Activated naive CD8-positive, alpha-beta T cell treated with anti-CD3 and anti-CD28 coated beads, Interleukin-2, amount 10 ng/mL, durations not matched to agents 7 days and 5 days (primary cell): ENCODE measurements around the gene PDCD2. TPM values are rescaled to one million over a fixed set of nuclear protein-coding genes. Genes with fewer than 3 reads are reported as not detected.
"Not testable (repeated sequence)": the region's sequence is repeated elsewhere in the genome, so short reads cannot be mapped to it uniquely, and the experiment has no call there.

Source experiments
- ATAC-seq: fragments of 150-1000 bp; cut with Tn5 transposase; one replicate; pipeline ENCODE4 v1.10.0; 2021; ENCODE audit warnings: low read depth, moderate library complexity
- POLR2A ChIA-PET: fragments of 350-600 bp; sonication (Branson Sonifier 250); formaldehyde crosslinking; loops from one replicate; lab custom pipeline; 2021; ENCODE audit warnings: antibody characterized with exemption; lab: Charles Lee
- DNase-seq: peaks from one replicate; pipeline ENCODE4 v3.0.0; 2021
- H3K27ac Mint-ChIP-seq: one replicate; pipeline ENCODE4 v1.8.0; 2022; ENCODE audit warnings: mild to moderate bottlenecking, mixed read lengths
- H3K27me3 Mint-ChIP-seq: one replicate; pipeline ENCODE4 v1.8.0; 2022; ENCODE audit warnings: mild to moderate bottlenecking, moderate library complexity, mixed read lengths
- H3K36me3 Mint-ChIP-seq: one replicate; pipeline ENCODE4 v1.8.0; 2021; ENCODE audit warnings: mild to moderate bottlenecking, mixed read lengths
- H3K4me1 Mint-ChIP-seq: one replicate; pipeline ENCODE4 v1.8.0; 2021; ENCODE audit warnings: mixed read lengths
- H3K4me3 Mint-ChIP-seq: one replicate; pipeline ENCODE4 v1.8.0; 2022; ENCODE audit warnings: mild to moderate bottlenecking, moderate library complexity, mixed read lengths
- H3K9me3 Mint-ChIP-seq: one replicate; pipeline ENCODE4 v1.8.0; 2021; ENCODE audit warnings: mixed read lengths
- total RNA-seq, 2 experiments: library from RNA; stranded (reverse); gene quantifications; one replicate each; pipeline ENCODE4 v1.2.3, GENCODE V29; 2021

The PDCD2 gene
- total RNA-seq, 2 experiments from 2014 or later = 68.1 to 74.9 TPM

DNA sequence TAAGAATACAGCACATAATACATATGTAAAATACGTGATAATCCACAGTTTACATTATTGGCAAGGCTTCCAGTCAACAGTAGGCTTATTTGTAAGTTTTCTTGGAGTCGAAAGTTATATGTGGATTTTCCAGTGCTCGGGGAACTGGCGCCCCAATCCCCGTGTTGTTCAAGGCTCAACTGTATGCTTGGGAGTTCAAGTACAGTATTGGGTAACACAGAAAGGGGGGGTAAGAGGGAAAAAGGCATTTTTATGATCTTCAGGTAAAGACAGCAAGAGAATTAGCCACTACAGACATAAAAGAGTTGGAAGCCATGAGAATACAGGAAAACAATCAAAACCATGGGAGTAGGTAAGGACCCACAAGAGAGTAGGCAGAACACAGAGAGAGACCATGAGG lies 47.8 kb downstream of the PDCD2 start:
- Mint-ChIP-seq H3K27ac (no peak overlapping the region), H3K36me3 (peaks cover 22% of the 10 kb centered on the region), H3K4me3 (no peak overlapping the region), H3K9me3 (no peaks in the 10 kb centered on the region), H3K4me1 (peaks cover 6% of the 10 kb centered on the region), H3K27me3 (no peaks in the 10 kb centered on the region)
- DNase-seq (no peak), ATAC-seq (no peak)
- POLR2A ChIA-PET = no interaction called here

DNA sequence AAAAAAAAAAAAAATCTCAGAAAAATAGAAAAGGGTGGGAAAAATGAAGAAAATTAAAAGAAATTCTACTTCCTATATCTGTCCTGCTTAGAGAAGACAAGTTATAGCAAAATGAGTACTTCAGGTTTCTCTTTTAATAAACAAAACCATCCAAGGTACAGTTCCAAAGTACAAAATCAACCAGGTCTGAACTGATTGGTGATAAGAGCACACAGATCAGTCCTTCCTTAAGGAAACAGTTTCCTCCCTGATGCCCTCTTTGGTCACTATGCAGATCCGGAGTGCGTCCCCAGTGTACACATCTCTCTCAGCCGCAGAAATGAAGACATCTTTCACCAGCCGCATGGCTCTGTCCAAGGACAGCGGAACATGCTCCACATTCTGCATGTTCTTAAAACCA lies 49.4 kb downstream of the PDCD2 start:
- POLR2A ChIA-PET = no interaction called here
- peaks cover 22% of the 10 kb centered on the region for H3K36me3 Mint-ChIP-seq
- no peaks in the 10 kb centered on the region for H3K27me3 Mint-ChIP-seq
- H3K4me1 Mint-ChIP-seq = peaks cover 3% of the 10 kb centered on the region
- no peak overlapping the region for H3K4me3 Mint-ChIP-seq
- H3K9me3 Mint-ChIP-seq = no peaks in the 10 kb centered on the region
- ATAC-seq = no peak
- H3K27ac Mint-ChIP-seq = no peak overlapping the region
- DNase-seq = no peak

DNA sequence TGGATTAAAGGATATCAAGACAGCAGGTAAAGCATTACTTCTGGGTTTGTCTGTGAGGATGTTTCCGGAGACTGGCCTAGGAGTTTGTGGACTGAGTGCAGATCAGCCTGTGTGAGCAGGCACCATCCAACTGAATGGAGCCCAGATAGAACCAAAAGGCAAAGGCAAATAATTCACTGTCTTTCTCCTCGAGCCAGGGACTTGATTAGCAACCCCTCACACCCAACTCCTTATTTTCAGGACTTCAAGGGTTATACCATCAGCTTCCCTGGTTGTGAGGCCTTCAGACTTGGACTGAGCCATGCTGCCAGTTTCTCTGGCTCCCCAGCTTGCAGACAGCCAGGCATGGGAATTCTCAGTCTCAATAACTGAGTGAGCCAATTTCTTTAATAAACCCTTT lies 50.6 kb downstream of the PDCD2 start:
- Mint-ChIP-seq H3K4me3 (no peak overlapping the region), H3K36me3 (peaks cover 19% of the 10 kb centered on the region), H3K4me1 (peaks cover 3% of the 10 kb centered on the region), H3K27ac (no peak overlapping the region), H3K27me3 (no peaks in the 10 kb centered on the region), H3K9me3 (no peaks in the 10 kb centered on the region)
- DNase-seq = no peak
- POLR2A ChIA-PET = no interaction called here
- ATAC-seq = no peak

DNA sequence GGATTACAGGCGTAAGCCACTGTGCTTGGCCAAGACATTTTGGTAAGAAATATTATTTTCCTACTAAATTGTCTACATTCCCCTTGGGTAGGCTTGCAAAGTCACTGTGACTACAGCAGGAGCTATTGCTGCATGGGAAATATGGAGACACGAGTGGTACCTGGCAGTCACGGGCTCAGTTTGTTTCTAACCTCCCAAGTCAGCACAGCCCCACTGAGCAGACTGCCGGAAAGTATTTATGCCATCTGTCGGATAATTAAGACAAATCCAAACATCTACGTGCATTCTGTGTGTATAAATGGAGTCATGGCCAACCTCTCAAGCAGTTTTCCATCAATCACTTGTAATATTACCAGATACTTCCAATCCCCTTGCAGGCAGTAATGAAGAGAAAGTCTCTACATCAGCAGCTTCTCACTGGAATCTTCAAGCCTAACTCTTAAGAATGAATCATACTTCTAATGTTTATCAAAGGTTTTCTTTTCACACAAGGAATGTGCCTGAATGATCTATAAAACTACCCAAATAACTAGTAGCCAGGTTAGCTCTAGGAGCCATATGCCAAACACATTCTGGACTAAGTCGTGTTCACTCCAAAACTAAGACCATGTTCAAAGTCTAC lies 51.5 kb downstream of the PDCD2 start:
- no peak overlapping the region for H3K4me3 Mint-ChIP-seq
- no peaks in the 10 kb centered on the region for H3K27me3 Mint-ChIP-seq
- no peak for ATAC-seq
- POLR2A ChIA-PET = no interaction called here
- peaks cover 9% of the 10 kb centered on the region for H3K4me1 Mint-ChIP-seq
- no peaks in the 10 kb centered on the region for H3K9me3 Mint-ChIP-seq
- peaks cover 19% of the 10 kb centered on the region for H3K36me3 Mint-ChIP-seq
- no peak for DNase-seq
- H3K27ac Mint-ChIP-seq = no peak overlapping the region

DNA sequence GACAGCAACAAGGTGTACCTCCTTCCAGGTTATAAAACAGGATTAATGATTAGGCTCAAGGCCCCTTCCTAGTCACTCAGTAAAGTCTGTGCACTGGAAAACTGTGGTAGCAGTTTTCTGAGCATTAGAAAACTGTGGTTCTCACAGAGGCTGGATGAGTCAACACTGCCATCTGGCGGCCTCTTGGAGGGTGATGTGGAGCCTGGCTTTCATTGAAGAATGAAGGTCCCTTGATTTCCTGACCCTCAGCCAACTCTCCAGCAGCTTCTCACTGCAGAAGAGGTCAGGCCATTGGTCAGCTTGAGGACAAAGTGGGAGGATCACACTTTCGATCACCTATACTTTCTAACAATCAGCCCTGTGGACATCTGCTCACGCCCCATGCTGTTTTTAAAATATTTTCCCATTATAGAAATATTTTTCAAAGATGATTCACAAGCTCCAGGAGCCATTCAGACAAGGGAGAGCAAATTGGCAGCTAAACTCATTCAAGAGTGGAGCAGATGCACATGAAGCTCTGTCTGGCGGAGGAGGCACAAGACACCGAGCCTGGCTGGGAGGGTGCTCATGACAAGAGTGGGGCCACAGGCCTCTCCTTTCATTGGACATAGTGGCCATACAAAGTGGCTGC lies 54.5 kb downstream of the PDCD2 start:
- Mint-ChIP-seq H3K4me3 (no peak overlapping the region), H3K9me3 (no peaks in the 10 kb centered on the region), H3K27me3 (peaks cover 3% of the 10 kb centered on the region), H3K36me3 (peaks cover 5% of the 10 kb centered on the region), H3K4me1 (peaks cover 9% of the 10 kb centered on the region), H3K27ac (no peak overlapping the region)
- DNase-seq (peak; percentile 66), ATAC-seq (peak; percentile 81)
- POLR2A ChIA-PET = interaction anchor here (1.7 kb wide), 1 partner anchor 740 kb away, joined by 3 read pairs; no protein-coding TSS in a partner anchor

DNA sequence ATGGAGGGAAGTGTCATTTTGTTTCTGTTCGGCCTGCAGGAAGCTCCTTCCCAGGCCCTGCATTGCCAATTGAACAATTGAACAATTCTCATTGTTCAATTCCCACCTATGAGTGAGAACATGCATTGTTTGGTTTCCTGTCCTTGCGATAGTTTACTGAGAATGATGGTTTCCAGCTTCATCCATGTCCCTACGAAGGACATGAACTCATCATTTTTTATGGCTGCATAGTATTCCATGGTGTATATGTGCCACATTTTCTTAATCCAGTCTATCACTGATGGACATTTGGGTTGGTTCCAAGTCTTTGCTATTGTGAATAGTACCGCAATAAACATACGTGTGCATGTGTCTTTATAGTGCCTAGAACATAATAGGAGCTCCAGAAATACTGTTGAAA lies 56.4 kb downstream of the PDCD2 start:
- not testable (repeated sequence) for DNase-seq, H3K36me3 Mint-ChIP-seq, ATAC-seq, H3K9me3 Mint-ChIP-seq, H3K4me3 Mint-ChIP-seq, H3K27ac Mint-ChIP-seq
- H3K27me3 Mint-ChIP-seq = peaks cover 12% of the 10 kb centered on the region
- H3K4me1 Mint-ChIP-seq = peaks cover 18% of the 10 kb centered on the region
- POLR2A ChIA-PET = interaction anchor here (0.9 kb wide), 1 partner anchor 696 kb away, joined by 3 read pairs; no protein-coding TSS in a partner anchor

DNA sequence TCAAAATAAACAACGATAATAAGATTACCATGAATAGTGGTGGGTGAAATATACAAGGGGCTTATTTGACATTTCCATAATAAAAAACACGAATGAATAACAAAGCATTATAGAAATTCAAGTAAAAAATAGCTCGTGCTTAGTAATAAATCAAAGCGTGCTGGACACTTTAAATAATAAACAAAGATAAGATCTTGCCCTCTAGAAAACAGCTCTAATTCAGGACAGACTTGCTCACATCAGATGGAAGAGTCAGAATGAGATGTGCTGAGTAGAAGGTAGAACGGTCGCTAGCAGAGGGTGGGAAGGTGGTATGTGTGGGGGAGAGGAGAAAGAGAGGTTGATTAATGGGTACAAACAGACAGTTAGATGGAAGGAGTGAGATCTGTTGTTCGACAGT lies 58.6 kb downstream of the PDCD2 start:
- Mint-ChIP-seq H3K4me3 (no peak overlapping the region), H3K36me3 (no peaks in the 10 kb centered on the region), H3K27me3 (peaks cover 14% of the 10 kb centered on the region), H3K27ac (no peak overlapping the region), H3K4me1 (peaks cover 21% of the 10 kb centered on the region), H3K9me3 (no peaks in the 10 kb centered on the region)
- POLR2A ChIA-PET = no interaction called here
- ATAC-seq (no peak), DNase-seq (no peak)

Other genes with a start within 250 kb of the PDCD2 start
- gene PSMB1, start 31.3 kb downstream of the PDCD2 start, total RNA-seq = 100 to 1,000 TPM; 135 to 137 TPM
- gene TBP, start 30.3 kb downstream of the PDCD2 start, total RNA-seq = 10 to 100 TPM; 28.2 to 29.6 TPM